GM12873 (cell line): ENCODE data around the gene ABCG1.

ENCODE experiments used
- CTCF ChIP-seq: IDR thresholded peaks from 2 replicates; pipeline ENCODE4 v1.5.1; 2012; ENCODE audit warnings: low read depth, mild to moderate bottlenecking, moderate library complexity, low read length, control low read depth; ENCODE audit not compliant: insufficient read depth; ENCODE audit errors: missing control alignments

The ABCG1 gene

DNA sequence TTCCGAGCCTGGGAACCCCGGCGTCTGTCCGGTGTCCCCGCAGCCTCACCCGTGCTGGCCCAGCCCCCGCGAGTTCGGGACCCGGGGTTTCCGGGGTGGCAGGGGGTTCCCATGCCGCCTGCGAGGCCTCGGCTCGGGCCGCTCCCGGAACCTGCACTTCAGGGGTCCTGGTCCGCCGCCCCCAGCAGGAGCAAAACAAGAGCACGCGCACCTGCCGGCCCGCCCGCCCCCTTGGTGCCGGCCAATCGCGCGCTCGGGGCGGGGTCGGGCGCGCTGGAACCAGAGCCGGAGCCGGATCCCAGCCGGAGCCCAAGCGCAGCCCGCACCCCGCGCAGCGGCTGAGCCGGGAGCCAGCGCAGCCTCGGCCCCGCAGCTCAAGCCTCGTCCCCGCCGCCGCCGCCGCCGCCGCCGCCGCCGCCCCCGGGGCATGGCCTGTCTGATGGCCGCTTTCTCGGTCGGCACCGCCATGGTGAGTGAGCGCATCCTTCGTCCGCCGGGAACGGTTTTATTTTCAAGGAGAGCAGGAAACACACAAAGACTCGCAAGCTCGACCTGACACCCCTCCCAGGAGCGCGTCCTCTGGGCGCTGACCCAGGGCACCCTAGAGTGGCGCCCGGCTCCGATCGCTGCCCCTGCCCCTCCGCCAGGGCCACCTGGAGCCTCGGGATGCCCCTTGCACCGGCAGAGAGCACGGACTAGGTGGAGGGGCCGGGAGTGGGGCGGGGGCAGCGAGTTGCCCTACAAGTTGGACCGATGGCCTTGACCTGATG lies at the start of gene ABCG1:
Gene ABCG1, plus strand, starts transcription at position 305 of the 770 bp plus-strand sequence. Its CDS starts 123 bp downstream, at position 428.
- TF ChIP-seq CTCF: no peak

DNA sequence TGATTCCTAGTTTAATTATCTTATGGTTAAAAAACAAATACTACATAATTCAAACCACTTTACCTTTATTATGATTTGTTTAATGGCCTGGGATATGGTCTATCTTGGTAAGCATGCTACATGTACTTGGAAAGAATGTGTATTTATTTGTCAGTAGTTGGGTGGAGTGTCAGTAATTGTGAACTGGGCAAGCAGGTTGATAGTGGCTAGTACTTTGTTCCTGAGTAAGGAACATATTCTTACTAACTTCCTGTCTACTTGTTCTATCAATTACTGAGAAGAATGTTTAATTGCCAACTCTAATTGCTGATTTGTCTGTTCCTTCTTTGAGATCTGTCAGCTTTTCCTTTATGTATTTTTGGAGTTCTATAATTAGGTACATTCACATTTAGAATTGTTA lies 49.2 kb upstream of the ABCG1 start:
- TF ChIP-seq CTCF: no peak

DNA sequence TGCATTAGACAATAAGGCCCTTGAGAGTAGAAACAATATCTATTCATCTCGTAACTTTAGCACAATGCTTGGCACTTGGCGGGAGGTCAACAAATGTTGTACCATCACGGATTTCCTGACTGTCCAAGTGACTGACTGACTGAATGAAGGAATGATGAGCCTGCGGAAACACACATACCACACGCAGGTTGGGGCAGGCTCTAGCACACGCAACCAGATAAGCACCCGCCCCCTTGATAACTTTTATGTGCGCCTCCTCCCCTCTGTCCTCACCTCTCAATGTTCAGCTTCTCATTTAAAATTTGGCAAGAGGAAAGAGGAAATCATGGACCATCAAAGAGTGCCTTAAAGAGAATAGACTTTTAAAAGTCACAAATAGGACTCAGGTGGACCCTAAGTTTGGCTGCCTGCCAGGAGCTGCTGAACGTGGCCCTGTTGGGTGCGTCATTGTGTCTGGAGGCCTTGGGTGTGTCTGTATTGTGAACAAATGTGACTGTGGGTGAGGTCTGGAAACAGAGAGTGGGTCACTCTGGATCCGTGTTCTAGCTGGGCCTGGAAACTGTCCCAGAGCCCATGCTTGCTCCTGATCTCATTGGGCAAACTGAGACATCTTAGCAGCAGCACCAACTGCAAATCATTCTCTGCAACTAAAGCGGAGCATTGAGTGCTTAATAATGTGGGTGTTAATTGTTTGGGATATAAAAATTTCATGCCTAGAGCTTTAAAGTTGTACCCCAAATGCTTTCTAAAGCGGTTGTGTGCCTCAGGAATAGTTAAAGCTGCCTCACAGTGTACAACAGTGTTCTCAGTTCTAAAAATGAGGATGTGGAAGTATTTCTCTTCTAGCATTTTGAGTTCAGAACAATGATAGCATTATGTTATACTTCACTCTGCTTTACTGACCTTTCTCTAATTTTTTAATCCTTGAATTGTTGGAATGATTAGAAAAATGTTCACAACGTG lies 47.6 kb upstream of the ABCG1 start:
- no peak for TF ChIP-seq CTCF

- no peak for TF ChIP-seq CTCF
These were observed 46.1 kb upstream of the ABCG1 start for GRCh38 chr21:42172596-42173483.

GRCh38 chr21:42174173-42174572 lies 44.8 kb upstream of the ABCG1 start:
- TF ChIP-seq CTCF: no peak

- TF ChIP-seq CTCF: no peak
These were observed 43.7 kb upstream of the ABCG1 start for GRCh38 chr21:42175110-42175710.
